ENCODE data around the gene SERPINA3.

DNA sequence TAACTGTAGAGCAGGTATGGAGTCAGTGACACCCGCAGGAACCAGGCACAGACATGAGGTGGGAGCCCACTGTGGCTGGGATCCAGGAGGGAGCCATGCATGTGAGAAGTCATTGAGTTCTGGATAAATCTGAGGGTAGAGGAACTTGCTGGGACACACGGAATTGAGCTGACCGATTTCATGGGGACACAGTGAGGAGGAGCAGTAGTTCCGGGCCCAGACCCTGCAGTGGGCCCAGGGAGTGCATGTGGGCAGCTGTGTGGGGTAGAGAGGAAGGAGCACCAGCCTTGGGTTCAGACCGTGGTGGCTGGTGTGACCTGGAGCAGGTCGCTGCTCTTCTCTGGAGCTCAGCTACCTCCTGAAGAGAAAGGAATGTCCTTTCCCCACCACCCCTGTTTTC lies 8.4 kb downstream of the SERPINA3 start:
- TF ChIP-seq TAF1 (IDR thresholded peaks at IDR 0.05; ENCODE audit: borderline replicate concordance, low read depth, low read length), result no peak
- no peak for TF ChIP-seq POLR2AphosphoS5 (IDR thresholded peaks at IDR 0.05; ENCODE audit: low read depth, low read length)
